Smooth muscle cell (in vitro differentiated cells): ENCODE results near the gene HSDL2. TPM values are rescaled to one million over a fixed set of nuclear protein-coding genes. Genes with fewer than 3 reads are reported as not detected.
A peak's percentile ranks its signal among the peaks of the same experiment; 100 is the strongest.

Experiments used
- DNase-seq: peaks from one replicate; lab custom pipeline; 2025; ENCODE audit not compliant: unreplicated experiment; lab: John Stamatoyannopoulos, UW
- H2AFZ ChIP-seq: fragments of 200-600 bp; sonication (generic); 2 replicates; pipeline ENCODE4 v1.6.0; 2016; ENCODE audit warnings: antibody characterized with exemption, low read depth, mild to moderate bottlenecking
- H3F3A ChIP-seq: fragments of 200-600 bp; sonication (generic); 2 replicates; pipeline ENCODE4 v1.6.0; 2017; ENCODE audit warnings: antibody characterized with exemption, low read depth
- H3K27ac ChIP-seq: fragments of 200-600 bp; sonication (generic); 2 replicates; pipeline ENCODE4 v1.5.1; 2016; ENCODE audit warnings: low read depth, mild to moderate bottlenecking
- H3K27me3 ChIP-seq: fragments of 200-600 bp; sonication (generic); 2 replicates; pipeline ENCODE4 v1.6.1; 2016; ENCODE audit warnings: low read depth, mild to moderate bottlenecking
- H3K36me3 ChIP-seq: fragments of 200-600 bp; sonication (generic); 2 replicates; pipeline ENCODE4 v1.5.1; 2016; ENCODE audit warnings: low read depth
- H3K4me1 ChIP-seq: fragments of 200-600 bp; sonication (generic); 2 replicates; pipeline ENCODE4 v1.5.1; 2016; ENCODE audit warnings: low read depth
- H3K4me2 ChIP-seq: fragments of 200-600 bp; sonication (generic); 2 replicates; pipeline ENCODE4 v1.6.0; 2016; ENCODE audit warnings: mild to moderate bottlenecking
- H3K4me3 ChIP-seq: fragments of 200-600 bp; sonication (generic); 2 replicates; pipeline ENCODE4 v1.5.1; 2016; ENCODE audit warnings: mild to moderate bottlenecking
- H3K79me2 ChIP-seq: fragments of 200-600 bp; sonication (generic); 2 replicates; pipeline ENCODE4 v1.6.0; 2016; ENCODE audit warnings: low read depth, mild to moderate bottlenecking
- H3K9ac ChIP-seq: fragments of 200-600 bp; sonication (generic); 2 replicates; pipeline ENCODE4 v1.6.0; 2016; ENCODE audit warnings: low read depth
- H3K9me3 ChIP-seq: fragments of 200-600 bp; sonication (generic); replicated peaks from 2 replicates; pipeline ENCODE4 v1.5.1; 2016; ENCODE audit warnings: low read depth
- H4K20me1 ChIP-seq: fragments of 200-600 bp; sonication (generic); 2 replicates; pipeline ENCODE4 v1.6.0; 2016; ENCODE audit warnings: low read depth
- CTCF ChIP-seq: fragments of 200-600 bp; sonication (generic); IDR thresholded peaks from 2 replicates; pipeline ENCODE4 v1.5.1; 2017; ENCODE audit warnings: borderline replicate concordance, mild to moderate bottlenecking, antibody characterized with exemption; ENCODE audit not compliant: insufficient read depth, poor library complexity, severe bottlenecking
- WGBS: methylation state at CpG from one replicate; pipeline ENCODE4 v1.1.7; 2016; ENCODE audit warnings: low lambda C conversion rate; 5-methylcytosine and 5-hydroxymethylcytosine counted together
- polyA plus RNA-seq: library from polyadenylated mRNA; unstranded; fragments of >200 nt; fragmentation: Nextera tagmentation; extraction: Ambion mirVana; gene quantifications from 2 replicates; pipeline ENCODE4 v1.2.1, GENCODE V29; 2016
- total RNA-seq: library from RNA; depleted of rRNA; stranded (reverse); fragments of >200 nt; gene quantifications from 2 replicates; pipeline ENCODE4 v1.2.3, GENCODE V29; 2014

Gene HSDL2
- total and polyA plus RNA-seq, 2 experiments from 2014 or later: 8.7 to 18.7 TPM

DNA sequence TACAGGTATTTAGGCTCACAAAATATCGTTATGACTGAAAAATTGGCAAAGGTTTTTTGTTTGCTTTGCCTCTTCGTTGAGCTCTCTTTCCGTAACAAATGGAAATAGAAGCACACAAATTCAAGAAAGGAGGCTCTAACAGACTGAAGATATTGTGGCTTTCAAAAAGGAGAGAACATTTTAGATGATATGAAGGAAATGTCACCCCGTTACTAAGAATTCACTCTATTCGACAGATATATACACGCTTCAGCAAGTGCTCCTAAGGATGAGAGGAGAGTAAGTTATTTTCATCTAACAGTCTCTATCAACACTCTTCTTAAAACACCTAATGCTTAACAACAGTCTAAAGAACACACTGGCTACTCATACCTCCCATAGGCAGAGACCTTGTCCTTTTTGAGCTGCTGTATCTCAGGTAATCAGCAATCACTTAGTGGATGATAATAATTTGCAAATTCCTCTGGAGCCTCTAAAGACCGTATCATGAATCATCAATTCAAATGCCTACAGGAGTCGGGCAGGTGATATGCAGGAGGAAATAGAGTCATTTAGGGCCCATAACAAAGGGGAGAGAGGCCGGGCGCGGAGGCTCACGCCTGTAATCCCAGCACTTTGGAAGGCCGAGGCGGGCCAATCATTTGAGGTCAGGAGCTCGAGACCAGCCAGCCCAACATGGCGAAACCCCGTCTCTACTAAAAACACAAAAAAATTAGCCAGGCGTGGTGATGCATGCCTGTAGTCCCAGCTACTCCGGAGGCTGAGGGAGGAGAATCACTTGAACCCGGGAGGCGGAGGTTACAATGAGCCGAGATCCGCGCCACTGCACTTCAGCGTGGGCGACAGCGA is 1.4 kb upstream of the HSDL2 start:
- Histone ChIP-seq H3K36me3 (no peaks in the 10 kb centered on the region), H3K9me3 (no peaks in the 10 kb centered on the region), H3F3A (peaks cover 5% of the 10 kb centered on the region), H3K4me3 (peak overlapping the region; percentile 82), H4K20me1 (peaks cover 9% of the 10 kb centered on the region), H3K4me2 (peak overlapping the region; percentile 84), H2AFZ (peak overlapping the region; percentile 94), H3K79me2 (peaks cover 7% of the 10 kb centered on the region), H3K4me1 (peaks cover 14% of the 10 kb centered on the region), H3K9ac (peak overlapping the region; percentile 88), H3K27ac (peak overlapping the region; percentile 92), H3K27me3 (no peaks in the 10 kb centered on the region)
- TF ChIP-seq CTCF: no peak
- DNase-seq: no peak
- 64% methylated on average over 27 of the region's 27 CpGs for WGBS

DNA sequence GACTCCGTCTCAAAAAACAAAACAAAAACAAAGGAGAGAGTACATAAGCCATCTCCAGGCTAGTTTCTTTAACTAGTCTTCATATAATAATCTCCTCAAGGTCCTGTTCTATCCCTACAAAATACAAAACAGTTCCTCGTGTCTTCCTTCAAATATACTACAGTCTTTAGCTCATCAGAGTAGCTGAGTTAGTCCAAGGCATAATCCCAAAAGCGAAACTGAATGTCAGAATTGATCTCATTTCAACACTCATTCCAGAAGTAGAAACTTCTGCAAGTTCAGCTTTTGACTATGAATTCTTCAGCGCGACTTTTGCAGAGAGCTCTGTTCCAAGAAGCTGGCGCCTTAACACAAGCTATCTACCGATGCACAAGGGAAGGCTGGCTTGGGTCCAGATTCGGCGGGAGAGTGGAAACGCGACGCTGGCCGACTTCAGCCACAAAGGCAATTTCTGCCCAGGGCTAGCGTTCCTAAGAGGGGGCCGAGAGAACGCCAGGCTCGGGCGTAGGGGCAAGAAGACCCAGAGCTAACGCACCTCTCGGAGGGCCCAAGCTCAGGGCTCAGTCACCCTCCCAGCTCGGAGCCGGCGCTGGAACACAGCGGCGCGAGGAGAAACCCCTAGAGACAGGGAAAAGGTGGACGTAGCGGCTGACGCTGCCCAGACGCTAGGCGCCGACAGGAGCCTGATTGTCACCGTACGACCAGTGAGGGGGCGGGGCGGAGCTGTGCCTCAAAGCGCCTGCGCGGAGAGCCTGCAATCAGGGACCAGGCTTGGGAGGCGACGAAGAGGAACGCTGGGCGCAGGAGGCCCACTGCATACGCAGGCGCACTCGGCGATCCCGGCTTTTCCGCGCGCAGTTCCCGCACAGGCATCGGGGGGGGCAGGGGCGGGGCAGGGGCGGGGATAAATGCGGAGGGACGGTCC is 469 bp upstream of the HSDL2 start:
- H4K20me1 ChIP-seq: peaks cover 16% of the 10 kb centered on the region
- H3K4me2 ChIP-seq: peak overlapping the region; percentile 84

DNA sequence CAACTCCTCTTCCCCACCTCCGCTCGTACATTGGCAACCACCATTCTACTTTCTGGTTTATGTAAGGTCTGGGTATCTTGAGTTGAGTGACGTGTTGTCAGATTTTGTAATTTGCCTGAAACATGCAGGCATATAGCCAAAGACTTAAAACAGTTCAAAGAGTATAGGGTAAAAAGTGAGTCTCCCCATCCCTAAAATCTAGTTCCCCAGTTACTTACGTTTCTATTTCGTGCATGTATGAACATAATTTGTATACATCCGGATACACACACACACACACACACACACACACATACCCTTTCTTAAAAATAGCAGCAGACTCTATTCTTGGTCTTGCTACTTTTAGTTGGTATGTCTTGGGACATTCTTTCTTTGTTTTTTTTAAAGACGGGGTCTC is 915 bp downstream of the HSDL2 start:
- H3K9ac ChIP-seq: peak overlapping the region; percentile 85

More for the DNA sequence above, 469 bp upstream of the HSDL2 start:
- 2% methylated on average over 40 of the region's 57 CpGs for WGBS
- no peaks in the 10 kb centered on the region for H3K36me3 ChIP-seq
- peak overlapping the region; percentile 94 for H2AFZ ChIP-seq
- peak; percentile 97 for DNase-seq
- H3K9ac ChIP-seq: peak overlapping the region; percentile 88
- H3K79me2 ChIP-seq: peaks cover 10% of the 10 kb centered on the region
- H3K27me3 ChIP-seq: no peaks in the 10 kb centered on the region
- peak overlapping the region; percentile 82 for H3K4me3 ChIP-seq
- peaks cover 14% of the 10 kb centered on the region for H3K4me1 ChIP-seq
- no peak for TF ChIP-seq CTCF
- no peaks in the 10 kb centered on the region for H3K9me3 ChIP-seq
- H3K27ac ChIP-seq: peak overlapping the region; percentile 92
- peaks cover 5% of the 10 kb centered on the region for H3F3A ChIP-seq

More for the DNA sequence above, 915 bp downstream of the HSDL2 start:
- H3K4me3 ChIP-seq: peak overlapping the region; percentile 82
- DNase-seq: no peak
- no peak overlapping the region for H2AFZ ChIP-seq
- H3K9me3 ChIP-seq: no peaks in the 10 kb centered on the region
- H3K79me2 ChIP-seq: peaks cover 15% of the 10 kb centered on the region
- no peaks in the 10 kb centered on the region for H3K27me3 ChIP-seq
- 72% methylated on average over 7 of the region's 7 CpGs for WGBS
- H3K4me1 ChIP-seq: peaks cover 14% of the 10 kb centered on the region
- H3K27ac ChIP-seq: peak overlapping the region; percentile 92
- H4K20me1 ChIP-seq: peaks cover 25% of the 10 kb centered on the region
- peaks cover 5% of the 10 kb centered on the region for H3F3A ChIP-seq
- H3K4me2 ChIP-seq: peak overlapping the region; percentile 84
- no peak for TF ChIP-seq CTCF
- no peaks in the 10 kb centered on the region for H3K36me3 ChIP-seq
